ENCODE data around the gene LTBP1. TPM values are rescaled to one million over a fixed set of nuclear protein-coding genes. Genes with fewer than 3 reads are reported as not detected.

Gene LTBP1
- total RNA-seq, 1 donor from 2014 or later, result 36.0 TPM

- Histone ChIP-seq H3K36me3 (no peaks in the 10 kb centered on the region), H3K27ac (peak overlapping the region; percentile 37), H3K4me3 (peak overlapping the region; percentile 39), H3K4me1 (peaks cover 20% of the 10 kb centered on the region), H3K9me3 (no peaks in the 10 kb centered on the region), H3K27me3 (no peaks in the 10 kb centered on the region)
- no peak for TF ChIP-seq CTCF (IDR thresholded peaks at IDR 0.05)
- ATAC-seq (no peak), DNase-seq (no peak)
- intact Hi-C loops (cut with DNase I), result no loop called here
Measured at GRCh38 chr2:33136566-33136965, 189.8 kb downstream of the LTBP1 start.

- peak overlapping the region; percentile 13 for H3K27ac ChIP-seq
- H3K4me1 ChIP-seq, result peaks cover 20% of the 10 kb centered on the region
- H3K9me3 ChIP-seq, result no peaks in the 10 kb centered on the region
- no peak overlapping the region for H3K4me3 ChIP-seq
- no peaks in the 10 kb centered on the region for H3K27me3 ChIP-seq
- no peak for ATAC-seq
- H3K36me3 ChIP-seq, result no peaks in the 10 kb centered on the region
- DNase-seq, result no peak
- intact Hi-C loops (cut with DNase I), result no loop called here
- TF ChIP-seq CTCF (IDR thresholded peaks at IDR 0.05), result no peak
Measured at GRCh38 chr2:33137331-33137730, 190.6 kb downstream of the LTBP1 start.

- DNase-seq (no peak), ATAC-seq (no peak)
- Histone ChIP-seq H3K36me3 (no peaks in the 10 kb centered on the region), H3K4me1 (peaks cover 4% of the 10 kb centered on the region), H3K27me3 (no peaks in the 10 kb centered on the region), H3K9me3 (no peaks in the 10 kb centered on the region), H3K4me3 (no peak overlapping the region), H3K27ac (no peak overlapping the region)
- no peak for TF ChIP-seq CTCF (IDR thresholded peaks at IDR 0.05)
- intact Hi-C loops (cut with DNase I), result no loop called here
Measured at GRCh38 chr2:33139949-33140348, 193.2 kb downstream of the LTBP1 start.

- no peak for TF ChIP-seq CTCF (IDR thresholded peaks at IDR 0.05)
- intact Hi-C loops (cut with DNase I), result no loop called here
- peaks cover 4% of the 10 kb centered on the region for H3K4me1 ChIP-seq
- H3K36me3 ChIP-seq, result no peaks in the 10 kb centered on the region
- H3K9me3 ChIP-seq, result no peaks in the 10 kb centered on the region
- DNase-seq (no peak), ATAC-seq (no peak)
- H3K27ac ChIP-seq, result no peak overlapping the region
- H3K27me3 ChIP-seq, result no peaks in the 10 kb centered on the region
- no peak overlapping the region for H3K4me3 ChIP-seq
Measured at GRCh38 chr2:33141476-33141875, 194.7 kb downstream of the LTBP1 start.

GRCh38 chr2:33142810-33143209 is 196.1 kb downstream of the LTBP1 start:
- no peak overlapping the region for H3K27ac ChIP-seq
- H3K9me3 ChIP-seq, result no peaks in the 10 kb centered on the region
- no peak overlapping the region for H3K4me3 ChIP-seq
- no peaks in the 10 kb centered on the region for H3K27me3 ChIP-seq
- intact Hi-C loops (cut with DNase I), result no loop called here
- TF ChIP-seq CTCF (IDR thresholded peaks at IDR 0.05), result no peak
- no peaks in the 10 kb centered on the region for H3K36me3 ChIP-seq
- no peaks in the 10 kb centered on the region for H3K4me1 ChIP-seq
- ATAC-seq (no peak), DNase-seq (no peak)

GRCh38 chr2:33144243-33144642 is 197.5 kb downstream of the LTBP1 start:
- Histone ChIP-seq H3K27me3 (no peaks in the 10 kb centered on the region), H3K4me3 (no peak overlapping the region), H3K27ac (no peak overlapping the region), H3K36me3 (no peaks in the 10 kb centered on the region), H3K4me1 (no peaks in the 10 kb centered on the region), H3K9me3 (no peaks in the 10 kb centered on the region)
- DNase-seq (no peak), ATAC-seq (no peak)
- no peak for TF ChIP-seq CTCF (IDR thresholded peaks at IDR 0.05)
- intact Hi-C loops (cut with DNase I), result no loop called here
